SK-MEL-5 (cell line): ENCODE results near the gene TEX264. TPM values are rescaled to one million over a fixed set of nuclear protein-coding genes. Genes with fewer than 3 reads are reported as not detected.

Experiments
- small RNA-seq, 2 experiments: library from RNA; depleted of rRNA; stranded (forward); fragments of <200 nt; gene quantifications; one replicate each; pipeline ENCODE3, GENCODE V24; 2014
- total RNA-seq: library from RNA; depleted of rRNA; stranded (reverse); fragments of >200 nt; shearing (Covaris generic); gene quantifications from 2 replicates; pipeline ENCODE4 v1.2.3, GENCODE V29; 2014; rRNA removed

The TEX264 gene
- total RNA-seq, 1 experiment from 2014 or later, result 107 TPM

Small RNA genes within 50 kb of the gene (small RNA-seq; reads per million reads assigned to genes)
- 125 to 3,085 reads per million in 2 experiments for gene RNA5SP132

Other genes starting within 250 kb of the TEX264 start
- 19.2 and 24.0 TPM in 2 replicates for gene DCAF1, start 171.2 kb upstream of the TEX264 start, total RNA-seq
- gene RAD54L2, start 132.5 kb upstream of the TEX264 start, total RNA-seq, result 11.6 and 16.5 TPM in 2 replicates
- not detected in 2 replicates for gene GRM2, start 35.8 kb downstream of the TEX264 start, total RNA-seq
- gene IQCF6, start 108.0 kb downstream of the TEX264 start, total RNA-seq, result not detected in 2 replicates
- not detected in 2 replicates for gene IQCF2, start 190.4 kb downstream of the TEX264 start, total RNA-seq
- gene IQCF5, start 204.3 kb downstream of the TEX264 start, total RNA-seq, result not detected in 2 replicates
- not detected in 2 replicates for gene IQCF1, start 232.1 kb downstream of the TEX264 start, total RNA-seq